ENCODE results near the gene UBLCP1. TPM values are rescaled to one million over a fixed set of nuclear protein-coding genes. Genes with fewer than 3 reads are reported as not detected.

UBLCP1 gene
- polyA plus RNA-seq, 1 donor from 2014 or later, result 42.5 TPM

- Histone ChIP-seq H3K4me2 (ENCODE audit: low read length) (no peak overlapping the region), H3K9me3 (ENCODE audit: low read length) (no peaks in the 10 kb centered on the region), H3K4me3 (ENCODE audit: low read length) (no peak overlapping the region), H3K79me2 (replicated peaks; ENCODE audit: insufficient read depth, low read length) (no peaks in the 10 kb centered on the region), H3F3A (ENCODE audit: insufficient read depth, low read length, poor library complexity, severe bottlenecking) (no peaks in the 10 kb centered on the region), H3K27me3 (ENCODE audit: insufficient read depth, low read depth, low read length) (no peaks in the 10 kb centered on the region), H2AFZ (ENCODE audit: low read depth, low read length) (no peak overlapping the region), H4K20me1 (ENCODE audit: insufficient read depth) (no peaks in the 10 kb centered on the region), H3K36me3 (ENCODE audit: insufficient read depth, low read length) (no peaks in the 10 kb centered on the region), H3K27ac (ENCODE audit: low read length) (no peak overlapping the region), H3K9ac (ENCODE audit: low read length) (no peak overlapping the region), H3K9me2 (ENCODE audit: insufficient read depth, low read length) (no peaks in the 10 kb centered on the region)
- TF ChIP-seq EP300 (conservative IDR thresholded peaks at IDR 0.05; ENCODE audit: poor library complexity, severe bottlenecking) (no peak), SMC3 (conservative IDR thresholded peaks at IDR 0.05; ENCODE audit: poor library complexity) (no peak), CTCF (IDR thresholded peaks at IDR 0.05; ENCODE audit: poor library complexity, severe bottlenecking) (no peak), MXI1 (conservative IDR thresholded peaks at IDR 0.05; ENCODE audit: poor library complexity, severe bottlenecking) (no peak)
- TF ChIP-seq, protein P1, sequence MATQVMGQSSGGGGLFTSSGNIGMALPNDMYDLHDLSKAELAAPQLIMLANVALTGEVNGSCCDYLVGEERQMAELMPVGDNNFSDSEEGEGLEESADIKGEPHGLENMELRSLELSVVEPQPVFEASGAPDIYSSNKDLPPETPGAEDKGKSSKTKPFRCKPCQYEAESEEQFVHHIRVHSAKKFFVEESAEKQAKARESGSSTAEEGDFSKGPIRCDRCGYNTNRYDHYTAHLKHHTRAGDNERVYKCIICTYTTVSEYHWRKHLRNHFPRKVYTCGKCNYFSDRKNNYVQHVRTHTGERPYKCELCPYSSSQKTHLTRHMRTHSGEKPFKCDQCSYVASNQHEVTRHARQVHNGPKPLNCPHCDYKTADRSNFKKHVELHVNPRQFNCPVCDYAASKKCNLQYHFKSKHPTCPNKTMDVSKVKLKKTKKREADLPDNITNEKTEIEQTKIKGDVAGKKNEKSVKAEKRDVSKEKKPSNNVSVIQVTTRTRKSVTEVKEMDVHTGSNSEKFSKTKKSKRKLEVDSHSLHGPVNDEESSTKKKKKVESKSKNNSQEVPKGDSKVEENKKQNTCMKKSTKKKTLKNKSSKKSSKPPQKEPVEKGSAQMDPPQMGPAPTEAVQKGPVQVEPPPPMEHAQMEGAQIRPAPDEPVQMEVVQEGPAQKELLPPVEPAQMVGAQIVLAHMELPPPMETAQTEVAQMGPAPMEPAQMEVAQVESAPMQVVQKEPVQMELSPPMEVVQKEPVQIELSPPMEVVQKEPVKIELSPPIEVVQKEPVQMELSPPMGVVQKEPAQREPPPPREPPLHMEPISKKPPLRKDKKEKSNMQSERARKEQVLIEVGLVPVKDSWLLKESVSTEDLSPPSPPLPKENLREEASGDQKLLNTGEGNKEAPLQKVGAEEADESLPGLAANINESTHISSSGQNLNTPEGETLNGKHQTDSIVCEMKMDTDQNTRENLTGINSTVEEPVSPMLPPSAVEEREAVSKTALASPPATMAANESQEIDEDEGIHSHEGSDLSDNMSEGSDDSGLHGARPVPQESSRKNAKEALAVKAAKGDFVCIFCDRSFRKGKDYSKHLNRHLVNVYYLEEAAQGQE (IDR thresholded peaks at IDR 0.05; ENCODE audit: borderline replicate concordance), result no peak
Observed at GRCh38 chr5:159319832-159320231, 56.7 kb downstream of the UBLCP1 start.

DNA sequence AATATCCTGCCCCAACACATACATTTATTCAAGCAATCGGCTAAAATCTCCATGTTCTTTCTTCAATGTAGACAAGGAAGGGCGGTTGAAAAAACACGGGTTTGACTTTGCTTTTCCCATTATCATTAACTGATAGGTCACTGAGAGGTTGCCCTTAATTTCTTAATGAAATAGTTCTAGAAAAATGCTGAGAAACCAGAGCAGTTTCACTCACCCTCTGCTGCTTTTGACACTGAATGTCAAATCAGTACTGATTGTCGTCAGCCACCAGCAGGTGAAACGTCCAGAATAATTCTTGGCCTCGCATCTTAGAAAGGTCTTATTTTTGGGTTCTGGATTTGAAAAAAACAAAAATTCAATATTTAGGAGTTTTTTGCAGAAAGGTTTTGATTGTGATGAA, 59.1 kb downstream of the UBLCP1 start:
- Histone ChIP-seq H4K20me1 (ENCODE audit: insufficient read depth) (no peaks in the 10 kb centered on the region), H3K36me3 (ENCODE audit: insufficient read depth, low read length) (no peaks in the 10 kb centered on the region), H3K79me2 (replicated peaks; ENCODE audit: insufficient read depth, low read length) (no peaks in the 10 kb centered on the region), H3F3A (ENCODE audit: insufficient read depth, low read length, poor library complexity, severe bottlenecking) (no peaks in the 10 kb centered on the region), H3K27me3 (ENCODE audit: insufficient read depth, low read depth, low read length) (no peaks in the 10 kb centered on the region), H3K27ac (ENCODE audit: low read length) (no peak overlapping the region), H3K9me2 (ENCODE audit: insufficient read depth, low read length) (no peaks in the 10 kb centered on the region), H3K4me3 (ENCODE audit: low read length) (no peak overlapping the region), H3K9ac (ENCODE audit: low read length) (no peak overlapping the region), H3K9me3 (ENCODE audit: low read length) (no peaks in the 10 kb centered on the region), H2AFZ (ENCODE audit: low read depth, low read length) (no peak overlapping the region), H3K4me2 (ENCODE audit: low read length) (no peak overlapping the region)
- TF ChIP-seq POLR2AphosphoS5 (IDR thresholded peaks at IDR 0.05), result no peak
- no peak for TF ChIP-seq TAF1 (IDR thresholded peaks at IDR 0.05; ENCODE audit: low read depth)
- TF ChIP-seq EP300 (conservative IDR thresholded peaks at IDR 0.05; ENCODE audit: poor library complexity, severe bottlenecking), result no peak
- no peak for TF ChIP-seq EZH2 (IDR thresholded peaks at IDR 0.05; ENCODE audit: borderline replicate concordance, insufficient read depth, low read length, poor library complexity, severe bottlenecking)
- no peak for TF ChIP-seq RAD21 (conservative IDR thresholded peaks at IDR 0.05)
- no peak for TF ChIP-seq MXI1 (conservative IDR thresholded peaks at IDR 0.05; ENCODE audit: poor library complexity, severe bottlenecking)
- no peak for TF ChIP-seq SMC3 (conservative IDR thresholded peaks at IDR 0.05; ENCODE audit: poor library complexity)
- no peak for TF ChIP-seq CTCF (IDR thresholded peaks at IDR 0.05; ENCODE audit: poor library complexity, severe bottlenecking)
- TF ChIP-seq, protein P1 (IDR thresholded peaks at IDR 0.05; ENCODE audit: borderline replicate concordance), result no peak
